ENCODE measurements around the gene TGFBR3.

TGFBR3 gene

DNA sequence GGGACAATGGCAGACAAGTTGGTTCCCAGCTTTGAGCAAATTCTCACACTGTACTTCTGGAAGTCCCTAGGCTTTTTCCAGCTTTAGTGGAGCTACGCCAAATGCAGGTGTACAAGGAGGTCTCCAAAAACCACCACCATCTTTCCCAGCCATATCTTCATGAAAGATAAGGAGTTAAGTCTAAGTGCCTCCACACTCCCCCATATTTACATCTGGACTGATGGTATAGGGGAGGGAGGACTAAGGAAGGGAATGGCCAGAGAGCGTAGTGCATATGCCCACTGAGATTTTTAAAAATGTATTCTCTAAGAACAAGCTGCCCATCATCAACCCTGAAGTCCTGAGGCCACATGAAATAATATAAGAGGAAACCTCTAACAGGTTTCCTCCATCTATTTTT is 161.3 kb downstream of the TGFBR3 start:
- Mint-ChIP-seq H3K36me3 (ENCODE audit: low read depth) (peaks cover 72% of the 10 kb centered on the region), H3K4me3 (no peak overlapping the region), H3K9me3 (no peaks in the 10 kb centered on the region), H3K27ac (no peak overlapping the region), H3K4me1 (ENCODE audit: low read depth) (peaks cover 8% of the 10 kb centered on the region), H3K27me3 (no peaks in the 10 kb centered on the region)
- no peak for DNase-seq

DNA sequence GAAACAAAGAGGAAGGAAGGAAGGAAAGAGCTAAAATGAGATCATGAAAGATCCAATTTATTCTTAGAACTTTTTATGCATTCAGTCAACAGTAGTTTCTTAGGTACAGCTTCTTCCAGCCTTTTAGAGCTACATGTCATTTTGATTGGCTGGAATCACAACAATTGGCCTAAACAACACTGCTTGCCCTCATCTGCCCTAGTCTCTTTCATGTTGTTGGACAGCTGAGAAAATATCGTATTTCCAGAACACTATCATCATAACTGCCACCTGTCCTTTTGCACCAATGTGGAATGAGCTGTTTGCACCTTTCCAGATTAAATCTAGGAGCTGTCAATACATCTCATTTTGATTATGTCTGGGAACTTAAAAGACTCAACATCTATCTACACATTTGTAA is 161.7 kb downstream of the TGFBR3 start:
- H3K27me3 Mint-ChIP-seq: no peaks in the 10 kb centered on the region
- H3K27ac Mint-ChIP-seq: no peak overlapping the region
- peaks cover 6% of the 10 kb centered on the region for H3K4me1 Mint-ChIP-seq (ENCODE audit: low read depth)

DNA sequence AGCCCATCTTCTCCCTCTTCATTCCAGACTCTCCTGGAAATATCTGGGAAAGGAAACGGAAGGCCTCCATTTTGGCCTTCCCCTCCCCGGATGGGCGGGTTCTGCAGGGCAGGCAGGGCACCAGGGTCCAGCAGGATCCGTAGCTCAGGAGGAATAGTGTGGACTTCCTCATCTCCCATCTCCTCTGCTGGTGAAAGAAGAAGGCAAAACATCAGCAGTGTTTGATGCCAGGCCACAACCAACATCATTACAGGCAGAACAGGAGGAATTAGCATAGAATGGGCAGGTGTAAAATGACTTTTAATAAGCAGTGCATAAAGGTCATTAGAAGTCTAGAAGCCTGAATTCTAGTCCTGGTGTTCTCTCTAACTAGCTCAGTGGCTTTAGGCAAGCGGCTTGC is 165.9 kb downstream of the TGFBR3 start:
- H3K4me3 Mint-ChIP-seq: no peak overlapping the region
- H3K9me3 Mint-ChIP-seq: no peaks in the 10 kb centered on the region
- no peak overlapping the region for H3K27ac Mint-ChIP-seq
- no peak for DNase-seq
- peaks cover 66% of the 10 kb centered on the region for H3K36me3 Mint-ChIP-seq (ENCODE audit: low read depth)
- peaks cover 4% of the 10 kb centered on the region for H3K4me1 Mint-ChIP-seq (ENCODE audit: low read depth)
- no peaks in the 10 kb centered on the region for H3K27me3 Mint-ChIP-seq

More for the DNA sequence above, 161.7 kb downstream of the TGFBR3 start:
- Mint-ChIP-seq H3K4me3 (no peak overlapping the region), H3K9me3 (no peaks in the 10 kb centered on the region), H3K36me3 (ENCODE audit: low read depth) (peaks cover 72% of the 10 kb centered on the region)
- DNase-seq: no peak

DNA sequence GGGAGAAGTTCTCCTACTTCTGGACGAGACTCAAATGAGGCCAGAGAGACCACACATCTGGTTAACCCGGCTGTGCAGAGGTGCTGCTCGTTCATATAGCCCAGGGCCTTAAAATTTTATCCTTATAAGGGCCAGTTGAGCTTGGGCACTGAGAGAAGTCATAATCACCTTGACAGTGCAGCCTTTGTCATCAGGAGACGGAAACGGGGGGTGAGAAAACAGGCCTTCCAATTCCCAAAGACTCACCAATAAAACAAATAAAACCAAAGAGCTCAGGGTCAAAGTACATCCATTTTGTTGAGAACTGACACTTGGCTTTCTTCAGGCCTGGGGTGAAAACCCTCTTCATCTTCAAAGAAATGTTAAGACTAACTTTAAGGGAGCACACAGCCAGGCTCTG is 167.1 kb downstream of the TGFBR3 start:
- H3K4me1 Mint-ChIP-seq (ENCODE audit: low read depth): peaks cover 14% of the 10 kb centered on the region
- no peaks in the 10 kb centered on the region for H3K9me3 Mint-ChIP-seq
- DNase-seq: no peak
- no peaks in the 10 kb centered on the region for H3K27me3 Mint-ChIP-seq
- no peak overlapping the region for H3K27ac Mint-ChIP-seq
- peaks cover 72% of the 10 kb centered on the region for H3K36me3 Mint-ChIP-seq (ENCODE audit: low read depth)
- no peak overlapping the region for H3K4me3 Mint-ChIP-seq

DNA sequence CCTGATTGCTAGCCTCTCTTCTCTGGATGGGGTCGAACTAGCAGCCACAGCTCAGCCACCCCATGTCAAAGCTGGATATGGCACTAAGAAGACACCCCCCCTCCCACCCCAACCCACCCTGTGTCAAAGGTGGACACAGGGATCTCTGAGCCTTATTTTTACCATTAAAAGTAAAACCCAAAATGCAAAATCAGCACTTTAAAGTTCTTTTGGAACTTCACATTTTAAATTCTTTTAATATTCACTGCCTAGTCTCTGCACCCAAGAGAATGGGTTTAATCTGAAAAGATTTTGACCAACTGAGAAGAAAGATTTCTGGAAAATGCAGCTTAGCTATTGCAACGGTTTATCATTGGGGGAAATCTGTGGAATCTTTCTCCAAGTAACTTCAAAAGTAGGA is 167.6 kb downstream of the TGFBR3 start:
- no peak overlapping the region for H3K4me3 Mint-ChIP-seq
- no peaks in the 10 kb centered on the region for H3K9me3 Mint-ChIP-seq
- no peaks in the 10 kb centered on the region for H3K27me3 Mint-ChIP-seq
- H3K36me3 Mint-ChIP-seq (ENCODE audit: low read depth): peaks cover 71% of the 10 kb centered on the region
- H3K4me1 Mint-ChIP-seq (ENCODE audit: low read depth): peaks cover 18% of the 10 kb centered on the region
- DNase-seq: no peak
- H3K27ac Mint-ChIP-seq: no peak overlapping the region

DNA sequence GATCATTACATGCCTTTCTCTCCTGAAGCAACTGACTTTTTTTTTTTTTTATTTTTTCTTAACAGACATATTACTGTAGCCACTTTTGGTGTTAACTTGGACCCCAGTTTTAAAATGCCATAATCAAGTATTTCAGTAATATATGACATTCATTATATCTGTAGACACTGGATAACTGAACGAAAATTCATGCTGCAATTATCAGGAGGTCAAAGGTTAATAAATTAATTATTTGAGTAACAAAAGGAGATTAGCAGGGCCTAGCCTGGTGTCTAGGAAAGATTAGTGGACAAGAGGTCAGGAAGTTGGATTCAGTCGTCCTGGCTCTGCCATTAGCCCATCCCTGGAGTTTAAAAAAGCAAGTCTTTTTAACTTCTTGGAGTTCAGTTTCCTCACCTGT is 168.1 kb downstream of the TGFBR3 start:
- DNase-seq: no peak
- Mint-ChIP-seq H3K27me3 (no peaks in the 10 kb centered on the region), H3K9me3 (no peaks in the 10 kb centered on the region), H3K27ac (no peak overlapping the region), H3K4me1 (ENCODE audit: low read depth) (peaks cover 24% of the 10 kb centered on the region), H3K36me3 (ENCODE audit: low read depth) (peaks cover 73% of the 10 kb centered on the region), H3K4me3 (no peak overlapping the region)

DNA sequence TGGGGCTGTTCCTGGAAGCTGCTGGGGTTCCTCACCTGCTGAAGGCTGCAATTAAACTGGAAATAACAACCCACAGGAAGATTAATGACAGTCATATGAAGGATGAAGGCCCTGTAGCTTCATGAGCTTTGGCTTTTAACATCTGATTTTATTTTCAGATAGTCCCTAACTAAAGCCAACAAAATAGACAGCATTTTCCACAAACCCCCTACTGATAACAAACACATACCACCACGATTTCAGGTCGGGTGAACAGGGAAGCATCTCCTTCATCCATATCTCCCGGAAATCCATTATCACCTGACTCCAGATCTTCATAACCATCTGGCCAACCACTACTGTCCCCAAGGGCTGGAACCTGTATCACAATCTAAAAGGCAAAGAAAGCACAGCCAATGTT is 169.6 kb downstream of the TGFBR3 start:
- H3K9me3 Mint-ChIP-seq: no peaks in the 10 kb centered on the region
- H3K4me1 Mint-ChIP-seq (ENCODE audit: low read depth): peaks cover 39% of the 10 kb centered on the region
- H3K27me3 Mint-ChIP-seq: no peaks in the 10 kb centered on the region

DNA sequence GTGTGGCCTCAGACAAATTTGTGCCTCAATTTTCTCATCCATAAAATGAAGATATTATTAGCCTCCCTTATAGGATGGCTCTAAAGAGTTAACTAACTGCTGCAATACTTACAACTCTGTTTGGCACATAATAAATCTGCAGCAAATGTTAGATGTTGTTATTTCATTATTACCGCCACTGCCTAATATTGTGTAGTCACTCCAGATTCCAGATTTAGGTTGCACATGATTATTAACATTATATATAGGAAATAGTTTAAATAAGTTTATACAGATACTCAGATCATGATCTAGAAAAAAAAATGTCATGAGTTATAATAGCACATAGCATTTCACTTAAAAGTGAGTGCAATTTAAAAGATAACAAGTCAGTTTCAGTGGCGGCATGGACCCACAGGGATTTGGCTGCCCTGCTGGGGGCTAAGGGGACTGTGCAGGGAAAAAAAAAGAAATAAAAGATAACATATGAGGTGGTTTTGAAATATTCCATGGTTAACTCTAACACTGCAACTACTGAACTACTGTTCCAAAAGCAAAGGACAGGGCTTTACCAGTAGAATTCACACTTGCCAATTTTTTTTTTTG is 170.4 kb downstream of the TGFBR3 start:
- Mint-ChIP-seq H3K4me1 (ENCODE audit: low read depth) (peaks cover 41% of the 10 kb centered on the region), H3K27me3 (no peaks in the 10 kb centered on the region), H3K27ac (no peak overlapping the region), H3K4me3 (no peak overlapping the region), H3K36me3 (ENCODE audit: low read depth) (peaks cover 83% of the 10 kb centered on the region), H3K9me3 (no peaks in the 10 kb centered on the region)
- no peak for DNase-seq

More for the DNA sequence above, 169.6 kb downstream of the TGFBR3 start:
- no peak for DNase-seq
- no peak overlapping the region for H3K27ac Mint-ChIP-seq
- no peak overlapping the region for H3K4me3 Mint-ChIP-seq
- H3K36me3 Mint-ChIP-seq (ENCODE audit: low read depth): peaks cover 83% of the 10 kb centered on the region

DNA sequence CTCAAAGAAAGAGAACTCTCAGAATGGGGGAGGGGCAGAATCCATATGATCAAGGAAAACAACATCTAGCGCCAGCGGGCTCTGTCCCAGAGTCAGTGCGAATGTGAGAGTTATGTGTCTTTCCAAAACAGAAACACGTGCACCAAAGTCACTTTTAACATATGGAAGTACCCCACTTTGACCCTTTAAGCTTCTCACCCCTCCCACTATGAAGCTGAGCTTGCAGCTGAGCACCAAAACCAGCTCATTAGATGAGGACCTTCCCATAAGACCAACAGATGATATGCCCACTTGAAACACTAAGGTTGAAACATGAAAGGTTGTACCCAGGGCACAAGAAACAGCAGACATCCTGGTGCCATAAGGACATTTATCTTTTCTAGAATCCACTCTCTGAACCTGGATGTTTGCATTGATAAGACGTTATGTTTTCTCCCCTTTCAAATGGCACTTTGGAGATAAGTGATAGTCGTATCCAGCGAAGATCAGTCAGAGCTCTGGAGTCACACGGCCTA is 171.0 kb downstream of the TGFBR3 start:
- Mint-ChIP-seq H3K4me3 (no peak overlapping the region), H3K27me3 (no peaks in the 10 kb centered on the region), H3K36me3 (ENCODE audit: low read depth) (peaks cover 83% of the 10 kb centered on the region), H3K9me3 (no peaks in the 10 kb centered on the region), H3K4me1 (ENCODE audit: low read depth) (peaks cover 41% of the 10 kb centered on the region), H3K27ac (no peak overlapping the region)
- DNase-seq: no peak

DNA sequence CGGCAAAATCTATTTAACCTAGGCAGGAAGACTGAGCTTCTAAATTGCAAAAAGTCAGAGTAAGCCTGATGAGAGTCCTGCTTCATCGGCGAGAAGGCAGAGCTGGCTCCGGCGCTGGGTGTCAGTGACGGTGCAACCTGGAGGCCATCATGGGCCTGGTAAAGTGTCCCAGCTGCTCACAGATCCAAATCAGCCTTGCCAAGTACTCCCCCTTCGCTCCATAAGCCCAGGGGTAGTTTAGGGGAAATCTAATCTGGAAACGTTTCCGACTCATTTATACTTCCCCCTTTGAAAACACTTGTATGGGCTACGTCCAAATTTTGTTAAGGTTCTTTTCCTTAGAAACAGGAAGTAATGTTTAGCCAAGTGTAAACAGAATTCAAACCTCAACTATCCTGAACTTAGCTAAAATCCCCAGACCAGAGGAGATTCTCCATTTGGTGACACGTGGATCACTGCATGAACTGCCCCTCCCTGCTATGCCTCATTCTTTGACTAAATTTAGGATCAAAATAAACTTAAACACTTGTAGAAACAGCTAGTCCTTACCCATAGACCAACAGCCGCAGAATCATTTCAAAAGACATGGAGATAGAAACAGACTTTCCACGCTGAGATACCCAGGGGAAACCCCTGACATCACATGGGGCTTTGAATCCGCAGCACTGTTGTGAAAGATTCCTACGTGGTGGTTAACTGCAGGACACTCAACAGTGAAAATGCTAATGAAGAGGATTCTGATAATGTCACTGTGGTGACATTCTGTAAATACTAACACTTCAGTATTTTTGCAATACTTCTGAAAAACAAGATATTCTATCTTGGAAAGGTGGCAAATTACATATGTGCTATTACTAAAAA is 172.7 kb downstream of the TGFBR3 start:
- peak overlapping the region; percentile 50 for H3K4me3 Mint-ChIP-seq

DNA sequence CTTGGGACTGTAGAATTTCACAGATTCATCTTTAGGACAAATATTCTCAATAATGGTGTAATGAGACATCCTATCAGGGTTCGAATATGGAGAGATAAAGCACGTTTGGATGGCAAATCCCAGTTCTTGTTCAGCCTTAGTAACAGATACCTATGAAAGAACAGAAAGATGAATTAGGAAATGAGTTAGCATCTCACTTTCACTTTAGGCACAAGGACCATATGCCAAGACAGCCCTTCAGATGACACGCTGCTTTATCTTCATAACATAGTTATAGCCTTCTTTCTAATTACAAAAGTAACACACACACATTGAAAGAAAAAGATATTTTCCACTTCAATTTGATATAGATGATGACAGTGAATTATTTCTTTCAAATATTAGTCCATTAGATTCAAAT is 173.6 kb downstream of the TGFBR3 start:
- Mint-ChIP-seq H3K4me3 (peak overlapping the region; percentile 50), H3K36me3 (ENCODE audit: low read depth) (peaks cover 85% of the 10 kb centered on the region), H3K27me3 (no peaks in the 10 kb centered on the region)

More for the DNA sequence above, 172.7 kb downstream of the TGFBR3 start:
- Mint-ChIP-seq H3K27me3 (no peaks in the 10 kb centered on the region), H3K27ac (peak overlapping the region; percentile 92), H3K36me3 (ENCODE audit: low read depth) (peaks cover 82% of the 10 kb centered on the region), H3K4me1 (ENCODE audit: low read depth) (peaks cover 41% of the 10 kb centered on the region), H3K9me3 (no peaks in the 10 kb centered on the region)
- DNase-seq: peak; percentile 53

DNA sequence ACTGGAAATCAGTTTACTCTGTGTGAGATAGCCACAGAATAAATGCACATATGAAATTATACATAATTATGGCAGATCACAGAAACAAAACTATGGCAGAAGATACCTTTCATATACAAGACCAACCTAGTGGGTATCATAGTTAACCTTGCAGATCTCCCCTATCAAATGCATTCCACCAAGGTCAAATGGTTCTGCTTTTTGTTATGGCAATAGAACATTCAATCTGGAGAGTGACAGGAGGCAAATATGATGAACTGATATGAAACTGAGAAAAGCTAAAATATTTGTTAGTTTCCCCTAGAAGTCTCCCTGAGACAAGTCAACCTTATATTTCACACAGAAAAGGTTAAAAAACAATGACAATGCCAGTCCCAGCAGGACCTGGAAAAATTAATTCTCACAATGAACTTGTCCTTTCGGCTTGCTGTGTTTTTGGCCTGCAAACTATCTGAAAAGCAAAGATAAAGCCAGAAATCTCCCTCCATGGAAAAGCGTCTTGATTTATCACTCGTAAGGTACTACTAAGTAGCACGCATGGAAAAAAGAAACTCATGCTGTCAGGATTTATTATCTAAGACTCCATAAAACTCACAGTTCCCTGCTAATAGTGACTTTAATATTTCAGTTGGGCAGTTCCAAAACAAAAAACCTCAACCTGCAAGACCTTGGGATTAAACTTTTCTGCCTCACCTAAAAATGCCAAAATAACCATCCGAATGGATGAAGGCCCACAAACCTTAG is 174.3 kb downstream of the TGFBR3 start:
- H3K27ac Mint-ChIP-seq: no peak overlapping the region
- peaks cover 41% of the 10 kb centered on the region for H3K4me1 Mint-ChIP-seq (ENCODE audit: low read depth)
- no peak overlapping the region for H3K4me3 Mint-ChIP-seq

More for the DNA sequence above, 173.6 kb downstream of the TGFBR3 start:
- Mint-ChIP-seq H3K9me3 (no peaks in the 10 kb centered on the region), H3K27ac (peak overlapping the region; percentile 92), H3K4me1 (ENCODE audit: low read depth) (peaks cover 41% of the 10 kb centered on the region)
- no peak for DNase-seq

DNA sequence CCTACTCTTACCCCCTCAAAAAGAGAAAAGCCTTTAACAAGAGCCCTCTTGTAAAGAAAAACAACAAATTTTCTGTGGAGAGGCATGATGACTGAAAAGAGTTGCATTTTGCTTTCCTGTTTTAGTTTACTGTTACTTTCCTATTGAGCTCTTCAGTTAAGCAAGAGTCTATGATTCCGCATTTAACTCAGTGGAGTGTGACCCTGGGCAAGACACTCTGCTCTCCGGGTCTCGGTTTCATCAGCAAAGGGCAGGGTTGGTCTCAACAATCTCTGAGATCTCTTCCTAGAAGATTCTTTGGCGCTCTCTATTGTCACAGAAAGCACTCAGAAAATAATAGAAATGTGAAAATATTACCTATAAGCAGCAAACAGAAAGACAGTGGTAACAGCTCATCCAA is 175.7 kb downstream of the TGFBR3 start:
- peaks cover 38% of the 10 kb centered on the region for H3K4me1 Mint-ChIP-seq (ENCODE audit: low read depth)
- H3K27ac Mint-ChIP-seq: no peak overlapping the region
- DNase-seq: no peak
- H3K9me3 Mint-ChIP-seq: no peaks in the 10 kb centered on the region
- H3K36me3 Mint-ChIP-seq (ENCODE audit: low read depth): peaks cover 88% of the 10 kb centered on the region
- H3K4me3 Mint-ChIP-seq: no peak overlapping the region
- H3K27me3 Mint-ChIP-seq: no peaks in the 10 kb centered on the region

More for the DNA sequence above, 174.3 kb downstream of the TGFBR3 start:
- H3K36me3 Mint-ChIP-seq (ENCODE audit: low read depth): peaks cover 87% of the 10 kb centered on the region
- DNase-seq: no peak
- no peaks in the 10 kb centered on the region for H3K9me3 Mint-ChIP-seq
- H3K27me3 Mint-ChIP-seq: no peaks in the 10 kb centered on the region

DNA sequence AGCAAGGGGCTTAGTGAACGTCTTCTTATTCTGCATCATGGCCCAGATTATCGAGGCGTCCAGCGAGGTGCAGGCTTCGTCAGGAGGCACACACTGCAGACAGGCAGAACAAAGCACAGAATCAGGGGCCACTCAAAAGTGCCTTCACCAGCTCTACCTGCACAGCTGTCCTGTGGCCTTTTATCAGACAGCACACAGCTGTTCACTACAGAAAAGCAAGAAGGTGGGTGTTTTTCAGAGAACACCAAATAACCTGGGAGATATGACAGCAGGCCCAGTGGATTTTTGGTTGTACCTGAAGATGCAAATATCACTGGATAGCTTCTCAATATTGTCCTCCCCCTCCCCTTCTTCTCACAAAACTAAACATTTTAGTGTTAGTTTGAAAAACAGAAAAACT is 177.3 kb downstream of the TGFBR3 start:
- no peak for DNase-seq
- peaks cover 26% of the 10 kb centered on the region for H3K4me1 Mint-ChIP-seq (ENCODE audit: low read depth)
- H3K9me3 Mint-ChIP-seq: no peaks in the 10 kb centered on the region
- no peak overlapping the region for H3K27ac Mint-ChIP-seq
- H3K4me3 Mint-ChIP-seq: no peak overlapping the region
- peaks cover 88% of the 10 kb centered on the region for H3K36me3 Mint-ChIP-seq (ENCODE audit: low read depth)
- H3K27me3 Mint-ChIP-seq: no peaks in the 10 kb centered on the region

All from activated T-cell treated with anti-CD3 and anti-CD28 coated beads, Interleukin-2, amount 50 U/mL, for 24 hours (primary cell).